GM12892 (cell line): ENCODE data around the gene UBE2F.

Experiments used
- POLR2A ChIP-seq: IDR thresholded peaks from 2 replicates; pipeline ENCODE4 v1.6.1; 2011; ENCODE audit warnings: low read depth, low read length, control low read depth
- POLR2AphosphoS5 ChIP-seq: IDR thresholded peaks from 2 replicates; pipeline ENCODE4 v1.6.1; 2011; ENCODE audit warnings: low read depth, low read length, control low read depth
- TAF1 ChIP-seq: IDR thresholded peaks from 2 replicates; pipeline ENCODE4 v1.6.1; 2011; ENCODE audit warnings: low read depth, mild to moderate bottlenecking, control low read depth, low read length, borderline replicate concordance

DNA sequence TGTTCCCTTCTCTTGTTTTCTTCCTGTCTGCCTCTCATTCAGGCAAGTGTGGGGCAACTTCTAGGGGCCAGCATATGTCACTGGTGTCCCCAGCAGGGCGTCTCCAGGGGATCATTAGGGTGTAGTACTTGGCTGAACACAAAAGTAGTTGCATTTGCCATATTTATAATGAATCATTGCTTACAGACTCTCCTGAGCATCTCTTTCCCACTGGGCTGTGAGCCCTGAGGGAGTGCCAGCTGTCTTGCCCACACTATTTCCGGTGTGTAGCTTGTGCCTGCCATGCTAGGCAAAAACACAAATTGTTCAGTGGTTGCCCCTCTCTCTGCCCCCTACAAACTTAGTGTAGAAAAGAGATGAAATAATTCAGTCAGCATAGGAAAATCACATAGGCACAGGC is 53.1 kb downstream of the UBE2F start:
- TF ChIP-seq POLR2A (no peak), POLR2AphosphoS5 (no peak), TAF1 (no peak)
